A673 (cell line): ENCODE results near the gene BCL2.

ENCODE experiments used
- EZH2 ChIP-seq: fragments of 200-600 bp; sonication (generic); IDR thresholded peaks from 2 replicates; pipeline ENCODE4 v1.6.1; 2017; ENCODE audit warnings: borderline replicate concordance, low read depth, mild to moderate bottlenecking, mixed read lengths, antibody characterized with exemption, low read length; ENCODE audit not compliant: poor library complexity, severe bottlenecking
- TF ChIP-seq, protein P1 (sequence below): fragments of 300-800, 200-600 bp; sonication (generic); conservative IDR thresholded peaks from 2 replicates; pipeline ENCODE4 v1.5.1; 2017; ENCODE audit warnings: low read depth, mild to moderate bottlenecking, antibody characterized with exemption, low read length, moderate library complexity, mixed read lengths

GRCh38 chr18:63298400-63299365 lies 20.9 kb downstream of the BCL2 start:
- TF ChIP-seq, protein P1, sequence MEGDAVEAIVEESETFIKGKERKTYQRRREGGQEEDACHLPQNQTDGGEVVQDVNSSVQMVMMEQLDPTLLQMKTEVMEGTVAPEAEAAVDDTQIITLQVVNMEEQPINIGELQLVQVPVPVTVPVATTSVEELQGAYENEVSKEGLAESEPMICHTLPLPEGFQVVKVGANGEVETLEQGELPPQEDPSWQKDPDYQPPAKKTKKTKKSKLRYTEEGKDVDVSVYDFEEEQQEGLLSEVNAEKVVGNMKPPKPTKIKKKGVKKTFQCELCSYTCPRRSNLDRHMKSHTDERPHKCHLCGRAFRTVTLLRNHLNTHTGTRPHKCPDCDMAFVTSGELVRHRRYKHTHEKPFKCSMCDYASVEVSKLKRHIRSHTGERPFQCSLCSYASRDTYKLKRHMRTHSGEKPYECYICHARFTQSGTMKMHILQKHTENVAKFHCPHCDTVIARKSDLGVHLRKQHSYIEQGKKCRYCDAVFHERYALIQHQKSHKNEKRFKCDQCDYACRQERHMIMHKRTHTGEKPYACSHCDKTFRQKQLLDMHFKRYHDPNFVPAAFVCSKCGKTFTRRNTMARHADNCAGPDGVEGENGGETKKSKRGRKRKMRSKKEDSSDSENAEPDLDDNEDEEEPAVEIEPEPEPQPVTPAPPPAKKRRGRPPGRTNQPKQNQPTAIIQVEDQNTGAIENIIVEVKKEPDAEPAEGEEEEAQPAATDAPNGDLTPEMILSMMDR: no peak
- no peak for TF ChIP-seq EZH2
